Pancreas (tissue), 10 donors: Measurements from ENCODE around the gene NSUN7. TPM values are rescaled to one million over a fixed set of nuclear protein-coding genes. Genes with fewer than 3 reads are reported as not detected.

Experiments
- ATAC-seq, 4 donors: fragments of 200-7000 bp; cut with Tn5 transposase; one replicate each; pipeline versions ENCODE4 v1.8.0 to v1.9.1; 2020; ENCODE audit warnings: mild to moderate bottlenecking in 4 of 4, moderate library complexity in 4 of 4
- DNase-seq, 6 donors: peaks; one replicate each; pipeline ENCODE4 v3.0.0-alpha.2; 2020
- FAIRE-seq: peaks from 2 replicates; lab custom pipeline; 2012; peaks lifted over from hg19 to GRCh38; lab: Jason Lieb, UNC
- H3K27ac ChIP-seq, 4 donors: fragments of 200-600 bp; sonication (generic); 1 replicate in 3 of 4; 2 replicates in 1 of 4; pipeline versions ENCODE4 v1.5.0 to v1.8.0; 2020
- H3K27me3 ChIP-seq, 4 donors: fragments of 200-600 bp; one replicate each; pipeline ENCODE4 v1.8.0; 2021
- H3K36me3 ChIP-seq, 3 donors: fragments of 200-600 bp; sonication (generic) in 1 of 3; one replicate each; pipeline versions ENCODE4 v1.5.0 to v1.8.0; 2020 to 2021
- H3K4me1 ChIP-seq, 3 donors: fragments of 200-600 bp; one replicate each; pipeline ENCODE4 v1.8.0; 2021
- H3K4me3 ChIP-seq, 4 donors: fragments of 200-600 bp; sonication (generic) in 2 of 4; one replicate each; pipeline versions ENCODE4 v1.5.0 to v1.8.0; 2020 to 2021
- H3K9me3 ChIP-seq, 4 donors: fragments of 200-600 bp; one replicate each; pipeline ENCODE4 v1.8.0; 2021
- WGBS, 2 donors: extraction: QIAGEN DNeasy Blood & Tissue Kit; methylation state at CpG; one replicate each; pipeline ENCODE4 v1.1.7; 2013; 5-methylcytosine and 5-hydroxymethylcytosine counted together
- intact Hi-C, 3 donors: fragments of 100-400 bp; cut with DNase I; formaldehyde crosslinking; loops; one replicate each; pipeline versions ENCODE4 v1.11.1 to v1.14.2; 2022
- polyA plus RNA-seq, 2 donors: library from polyadenylated mRNA; stranded (reverse); fragments of 200-250 nt; gene quantifications; one replicate each; pipeline ENCODE4 v1.2.3, GENCODE V29; 2013
- total RNA-seq, 6 donors: library from RNA; stranded (reverse); fragmentation: NEBNext Ultra II Directional in 4 of 6; extraction: Animal tissue kit (Norgen Biotek cat#: 25700) in 4 of 6; gene quantifications; one replicate each; pipeline versions ENCODE4 v1.2.1 to v1.2.4, GENCODE V29; 2021 to 2023
- TF ChIP-seq, protein P1 (sequence below), 4 donors: fragments of 200-600 bp; sonication (generic) in 3 of 4; IDR thresholded peaks; one replicate each; pipeline versions ENCODE4 v1.5.0 to v1.8.0; 2021; ENCODE audit warnings: antibody characterized with exemption in 4 of 4
- donor health status: healthy with polysubstance abuse.
- donor health status: DM: no; HTN: no; CAD: no; lungs with moderate emphysema.
- donor health status: DM: no; HTN: no; CAD: no.
- donor health status: control.
- donor health status: control.
- donor health status: Bipolar disorder and iron deficiency.
- donor health status: DM: yes; HTN: yes; CAD: no.
- donor health status: DM: no; HTN: no; CAD: no.
- donor health status: DM: no; HTN: no; CAD: no.
- donor health status: DM: yes; HTN: yes; CAD: no.

NSUN7 gene
- total and polyA plus RNA-seq, 8 donors, result 4.5 to 10.5 (median 6.3) TPM

DNA sequence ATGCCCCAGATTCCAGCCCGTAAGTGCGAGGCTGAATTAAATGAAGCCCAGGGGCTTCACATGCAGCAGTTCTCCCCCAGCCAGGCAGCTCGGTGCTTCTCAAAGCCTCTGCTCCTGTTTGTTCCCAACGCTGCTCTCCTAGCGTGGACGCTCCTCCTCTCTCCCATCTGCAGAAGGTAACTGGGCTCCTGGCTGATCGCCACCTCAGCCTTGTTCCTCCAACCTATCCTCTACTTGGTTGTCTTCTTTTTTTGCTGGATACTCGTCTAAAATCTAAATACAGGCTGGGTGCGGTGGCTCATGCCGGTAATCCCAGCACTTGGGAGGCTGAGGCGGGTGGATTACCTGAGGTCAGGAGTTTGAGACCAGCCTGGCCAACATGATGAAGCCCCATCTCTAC, 70.3 kb downstream of the NSUN7 start:
- no peak for DNase-seq
- intact Hi-C loops, result no loop called here

DNA sequence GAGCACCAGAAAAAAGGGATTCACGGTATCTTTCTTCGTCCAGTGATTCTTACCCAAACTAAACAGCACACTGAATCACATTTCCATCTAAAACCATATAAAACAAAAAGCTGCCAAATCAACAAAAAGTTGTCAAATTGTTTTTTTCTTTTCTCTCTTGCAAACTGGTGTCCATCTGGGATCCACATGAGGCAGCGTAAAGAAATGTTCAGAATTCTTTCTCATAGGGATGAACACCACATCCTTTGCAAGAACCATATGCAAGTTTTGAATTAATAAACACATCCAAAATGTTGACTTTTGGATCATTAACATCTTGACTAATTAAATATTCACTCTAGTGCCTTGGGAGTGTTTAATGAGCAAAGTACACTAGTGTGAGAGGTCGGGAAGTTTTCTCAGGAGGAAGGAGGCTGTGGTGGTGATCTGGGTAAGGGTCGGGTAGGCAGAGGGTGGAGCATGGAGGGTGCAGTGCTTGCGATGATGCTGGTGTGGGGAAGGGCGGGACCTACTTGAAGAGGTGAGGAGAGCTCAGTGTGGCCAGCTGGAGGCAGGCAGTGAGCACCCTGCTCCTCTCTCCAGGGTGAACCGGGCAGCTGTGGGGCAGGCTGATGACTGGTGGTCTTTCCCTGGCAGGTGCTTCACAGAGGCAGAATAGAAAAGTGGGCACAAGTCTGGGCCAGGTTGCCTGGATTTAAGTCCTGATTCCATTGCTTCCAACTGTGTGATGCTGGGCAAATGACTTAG, 72.8 kb downstream of the NSUN7 start:
- no peak for ATAC-seq
- H3K27me3 ChIP-seq, result no peaks in the 10 kb centered on the region
- H3K9me3 ChIP-seq, result no peaks in the 10 kb centered on the region
- no peak for DNase-seq
- 90 to 92% methylated on average over 8 of the region's 8 CpGs for WGBS, 2 donors
- H3K4me1 ChIP-seq, result no peaks in the 10 kb centered on the region
- no peak overlapping the region for H3K4me3 ChIP-seq
- TF ChIP-seq, protein P1, sequence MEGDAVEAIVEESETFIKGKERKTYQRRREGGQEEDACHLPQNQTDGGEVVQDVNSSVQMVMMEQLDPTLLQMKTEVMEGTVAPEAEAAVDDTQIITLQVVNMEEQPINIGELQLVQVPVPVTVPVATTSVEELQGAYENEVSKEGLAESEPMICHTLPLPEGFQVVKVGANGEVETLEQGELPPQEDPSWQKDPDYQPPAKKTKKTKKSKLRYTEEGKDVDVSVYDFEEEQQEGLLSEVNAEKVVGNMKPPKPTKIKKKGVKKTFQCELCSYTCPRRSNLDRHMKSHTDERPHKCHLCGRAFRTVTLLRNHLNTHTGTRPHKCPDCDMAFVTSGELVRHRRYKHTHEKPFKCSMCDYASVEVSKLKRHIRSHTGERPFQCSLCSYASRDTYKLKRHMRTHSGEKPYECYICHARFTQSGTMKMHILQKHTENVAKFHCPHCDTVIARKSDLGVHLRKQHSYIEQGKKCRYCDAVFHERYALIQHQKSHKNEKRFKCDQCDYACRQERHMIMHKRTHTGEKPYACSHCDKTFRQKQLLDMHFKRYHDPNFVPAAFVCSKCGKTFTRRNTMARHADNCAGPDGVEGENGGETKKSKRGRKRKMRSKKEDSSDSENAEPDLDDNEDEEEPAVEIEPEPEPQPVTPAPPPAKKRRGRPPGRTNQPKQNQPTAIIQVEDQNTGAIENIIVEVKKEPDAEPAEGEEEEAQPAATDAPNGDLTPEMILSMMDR (IDR thresholded peaks at IDR 0.05), result no peak
- no peak overlapping the region for H3K27ac ChIP-seq
- intact Hi-C loops, result no loop called here
- FAIRE-seq, result no peak
- peaks cover 0 to 7% (median 0%) of the 10 kb centered on the region in 3 donors for H3K36me3 ChIP-seq

More for the DNA sequence above, 70.3 kb downstream of the NSUN7 start:
- Histone ChIP-seq H3K36me3 (peaks cover 0 to 7% (median 0%) of the 10 kb centered on the region in 3 donors), H3K4me3 (no peak overlapping the region), H3K27me3 (no peaks in the 10 kb centered on the region), H3K27ac (no peak overlapping the region), H3K4me1 (no peaks in the 10 kb centered on the region), H3K9me3 (no peaks in the 10 kb centered on the region)
- WGBS, 2 donors, result 95 to 96% methylated on average over 11 of the region's 11 CpGs
- TF ChIP-seq, protein P1 (IDR thresholded peaks at IDR 0.05), result no peak
- FAIRE-seq (no peak), ATAC-seq (no peak)

DNA sequence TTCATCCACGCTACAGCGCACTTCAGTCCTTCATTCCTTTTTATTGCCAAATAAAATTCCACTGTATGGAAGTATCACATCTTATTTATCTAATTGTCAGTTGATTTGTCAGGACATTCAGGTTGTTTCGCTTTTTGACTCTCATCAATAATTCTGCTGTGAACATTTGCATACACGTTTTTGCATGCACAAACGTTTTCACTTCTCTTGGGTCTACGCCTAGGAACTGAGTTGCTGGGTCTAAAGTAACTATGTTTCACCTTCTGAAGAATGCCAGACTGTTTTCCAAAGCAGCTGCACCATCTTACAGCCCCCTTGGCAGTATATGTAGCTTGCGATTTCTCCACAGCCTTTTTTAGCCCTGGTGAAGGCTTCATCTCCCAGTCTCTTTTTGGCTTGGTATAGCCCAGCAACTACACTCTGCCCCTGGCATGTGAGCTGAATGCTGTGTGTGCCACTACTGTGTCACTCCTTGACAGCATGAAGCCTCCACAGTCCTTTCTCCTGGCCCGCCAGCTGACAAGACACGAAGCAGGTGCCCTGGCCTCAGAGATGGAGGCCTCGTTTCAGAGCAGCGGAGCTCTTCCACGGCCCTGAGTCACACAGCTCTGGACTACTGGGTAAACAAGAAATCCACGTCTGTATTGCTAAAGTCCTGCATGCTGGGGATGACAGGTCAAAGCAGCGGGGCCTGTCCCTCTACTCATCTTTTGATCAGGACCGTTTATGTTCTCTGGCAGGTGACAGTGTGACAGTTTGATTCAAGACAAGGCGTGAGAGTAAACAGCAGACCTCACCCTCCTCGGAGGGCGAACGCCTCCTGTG, 75.5 kb downstream of the NSUN7 start:
- Histone ChIP-seq H3K4me1 (no peaks in the 10 kb centered on the region), H3K9me3 (no peaks in the 10 kb centered on the region), H3K4me3 (no peak overlapping the region), H3K27ac (no peak overlapping the region), H3K36me3 (peaks cover 0 to 7% (median 0%) of the 10 kb centered on the region in 3 donors), H3K27me3 (no peaks in the 10 kb centered on the region)
- FAIRE-seq (no peak), DNase-seq (no peak), ATAC-seq (no peak)
- 84 to 87% methylated on average over 19 of the region's 19 CpGs for WGBS, 2 donors
- TF ChIP-seq, protein P1 (IDR thresholded peaks at IDR 0.05), result no peak
- intact Hi-C loops, result no loop called here

DNA sequence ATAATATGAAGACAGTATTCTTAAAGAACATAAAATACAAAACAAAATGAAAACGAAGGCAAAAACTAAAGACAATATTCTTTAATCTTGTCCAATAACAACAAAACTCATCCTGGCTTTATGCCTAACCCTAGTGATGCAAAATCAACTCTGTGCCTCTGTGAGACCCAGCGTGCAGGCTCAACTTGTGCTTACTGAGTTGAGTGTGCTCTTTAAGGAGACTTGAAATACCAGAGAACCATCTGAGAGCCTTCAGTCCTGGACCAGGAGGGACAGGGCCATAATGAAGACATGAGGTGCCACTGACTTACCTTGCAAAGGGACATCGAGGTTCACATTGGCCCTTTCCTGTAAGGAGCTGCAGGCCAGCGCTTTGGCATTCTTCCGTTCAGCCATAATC, 77.1 kb downstream of the NSUN7 start:
- Histone ChIP-seq H3K9me3 (no peaks in the 10 kb centered on the region), H3K4me1 (no peaks in the 10 kb centered on the region), H3K27ac (no peak overlapping the region), H3K4me3 (no peak overlapping the region), H3K36me3 (peaks cover 0 to 2% (median 0%) of the 10 kb centered on the region in 3 donors), H3K27me3 (no peaks in the 10 kb centered on the region)
- FAIRE-seq, result no peak
- intact Hi-C loops, result no loop called here
- 89 to 95% methylated on average over 5 of the region's 5 CpGs for WGBS, 2 donors
- TF ChIP-seq, protein P1 (IDR thresholded peaks at IDR 0.05), result no peak
- DNase-seq, result no peak
- no peak for ATAC-seq
